Cardiac muscle cell (in vitro differentiated cells and primary cell): ENCODE data around the gene SLC25A26. TPM values are rescaled to one million over a fixed set of nuclear protein-coding genes. Genes with fewer than 3 reads are reported as not detected.

ENCODE experiments used
- DNase-seq, 2 donors: peaks; one replicate each; pipeline versions ENCODE4 v3.0.0 to v3.0.0-alpha.2; 2010 to 2017; ENCODE audit warnings: low read depth in 1 of 2, low spot score in 1 of 2
- H3K27ac ChIP-seq: fragments of 200-600 bp; sonication (generic); 2 replicates; pipeline ENCODE4 v1.5.1; 2016
- H3K27me3 ChIP-seq: fragments of 200-600 bp; sonication (generic); 2 replicates; pipeline ENCODE4 v1.6.0; 2016; ENCODE audit warnings: control low read depth
- H3K36me3 ChIP-seq: fragments of 200-600 bp; sonication (generic); 2 replicates; pipeline ENCODE4 v1.5.1; 2016; ENCODE audit warnings: control low read depth
- H3K4me1 ChIP-seq: fragments of 200-600 bp; sonication (generic); 2 replicates; pipeline ENCODE4 v1.8.1; 2017; ENCODE audit warnings: low read depth, mild to moderate bottlenecking, mixed run types
- H3K4me3 ChIP-seq: fragments of 200-600 bp; sonication (generic); 2 replicates; pipeline ENCODE4 v1.5.1; 2016; ENCODE audit warnings: mild to moderate bottlenecking
- H3K9me3 ChIP-seq: fragments of 200-600 bp; sonication (generic); 2 replicates; pipeline ENCODE4 v1.5.1; 2017; ENCODE audit warnings: low read depth, mild to moderate bottlenecking, control low read depth
- CTCF ChIP-seq: IDR thresholded peaks from 2 replicates; pipeline ENCODE4 v1.5.1; 2012; ENCODE audit warnings: low read depth, mild to moderate bottlenecking, low read length
- polyA plus RNA-seq: library from polyadenylated mRNA; unstranded; fragments of >200 nt; fragmentation: Nextera tagmentation; extraction: Ambion mirVana; gene quantifications from 2 replicates; pipeline ENCODE4 v1.2.1, GENCODE V29; 2016
- total RNA-seq: library from RNA; depleted of rRNA; stranded (reverse); fragments of >200 nt; gene quantifications from 2 replicates; pipeline ENCODE4 v1.2.3, GENCODE V29; 2016

SLC25A26 gene
- 22.2 and 27.2 TPM in 2 replicates for total RNA-seq
- polyA plus RNA-seq, result 41.2 and 44.7 TPM in 2 replicates

GRCh38 chr3:66220602-66221377, at the start of gene SLC25A26:
Gene SLC25A26, plus strand, starts transcription at chr3:66221001. Its CDS starts 94 bp downstream, at chr3:66221095.
- no peak for TF ChIP-seq CTCF
- H3K27ac ChIP-seq, result peak within 1 kb of the TSS; percentile 86

GRCh38 chr3:66172394-66172793, 48.4 kb upstream of the SLC25A26 start:
- Histone ChIP-seq H3K4me3 (no peak overlapping the region), H3K4me1 (peaks cover 5% of the 10 kb centered on the region), H3K9me3 (no peaks in the 10 kb centered on the region), H3K36me3 (no peaks in the 10 kb centered on the region), H3K27ac (no peak overlapping the region), H3K27me3 (no peaks in the 10 kb centered on the region)
- TF ChIP-seq CTCF, result no peak
- DNase-seq, result no peak

More at GRCh38 chr3:66220602-66221377, at the start of gene SLC25A26:
- peak; percentile 99 for DNase-seq
- H3K4me3 ChIP-seq, result peak within 1 kb of the TSS; percentile 64
- no peaks in the 10 kb centered on the region for H3K27me3 ChIP-seq
- H3K4me1 ChIP-seq, result peaks cover 3% of the 10 kb centered on the region
- no peaks in the 10 kb centered on the region for H3K9me3 ChIP-seq
- no peaks in the 10 kb centered on the region for H3K36me3 ChIP-seq

- Histone ChIP-seq H3K27me3 (no peaks in the 10 kb centered on the region), H3K27ac (no peak overlapping the region)
- no peak for TF ChIP-seq CTCF
Measured at GRCh38 chr3:66177026-66177425, 43.8 kb upstream of the SLC25A26 start.

GRCh38 chr3:66178206-66178605, 42.6 kb upstream of the SLC25A26 start:
- Histone ChIP-seq H3K36me3 (no peaks in the 10 kb centered on the region), H3K9me3 (no peaks in the 10 kb centered on the region), H3K4me3 (no peak overlapping the region), H3K27ac (no peak overlapping the region), H3K27me3 (no peaks in the 10 kb centered on the region), H3K4me1 (peaks cover 49% of the 10 kb centered on the region)
- no peak for TF ChIP-seq CTCF
- no peak for DNase-seq

More at GRCh38 chr3:66177026-66177425, 43.8 kb upstream of the SLC25A26 start:
- no peaks in the 10 kb centered on the region for H3K9me3 ChIP-seq
- no peaks in the 10 kb centered on the region for H3K36me3 ChIP-seq
- H3K4me1 ChIP-seq, result peaks cover 37% of the 10 kb centered on the region
- no peak overlapping the region for H3K4me3 ChIP-seq
- no peak for DNase-seq

- Histone ChIP-seq H3K27ac (peak overlapping the region; percentile 97), H3K4me3 (no peak overlapping the region), H3K27me3 (no peaks in the 10 kb centered on the region), H3K36me3 (no peaks in the 10 kb centered on the region), H3K4me1 (peaks cover 51% of the 10 kb centered on the region), H3K9me3 (no peaks in the 10 kb centered on the region)
- peak in 1 of 2 donors; percentile 64 for DNase-seq
- no peak for TF ChIP-seq CTCF
Measured at GRCh38 chr3:66179793-66180192, 41.0 kb upstream of the SLC25A26 start.
